ENCODE measurements around the gene ABHD8.

Gene ABHD8, protein sequence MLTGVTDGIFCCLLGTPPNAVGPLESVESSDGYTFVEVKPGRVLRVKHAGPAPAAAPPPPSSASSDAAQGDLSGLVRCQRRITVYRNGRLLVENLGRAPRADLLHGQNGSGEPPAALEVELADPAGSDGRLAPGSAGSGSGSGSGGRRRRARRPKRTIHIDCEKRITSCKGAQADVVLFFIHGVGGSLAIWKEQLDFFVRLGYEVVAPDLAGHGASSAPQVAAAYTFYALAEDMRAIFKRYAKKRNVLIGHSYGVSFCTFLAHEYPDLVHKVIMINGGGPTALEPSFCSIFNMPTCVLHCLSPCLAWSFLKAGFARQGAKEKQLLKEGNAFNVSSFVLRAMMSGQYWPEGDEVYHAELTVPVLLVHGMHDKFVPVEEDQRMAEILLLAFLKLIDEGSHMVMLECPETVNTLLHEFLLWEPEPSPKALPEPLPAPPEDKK

DNA sequence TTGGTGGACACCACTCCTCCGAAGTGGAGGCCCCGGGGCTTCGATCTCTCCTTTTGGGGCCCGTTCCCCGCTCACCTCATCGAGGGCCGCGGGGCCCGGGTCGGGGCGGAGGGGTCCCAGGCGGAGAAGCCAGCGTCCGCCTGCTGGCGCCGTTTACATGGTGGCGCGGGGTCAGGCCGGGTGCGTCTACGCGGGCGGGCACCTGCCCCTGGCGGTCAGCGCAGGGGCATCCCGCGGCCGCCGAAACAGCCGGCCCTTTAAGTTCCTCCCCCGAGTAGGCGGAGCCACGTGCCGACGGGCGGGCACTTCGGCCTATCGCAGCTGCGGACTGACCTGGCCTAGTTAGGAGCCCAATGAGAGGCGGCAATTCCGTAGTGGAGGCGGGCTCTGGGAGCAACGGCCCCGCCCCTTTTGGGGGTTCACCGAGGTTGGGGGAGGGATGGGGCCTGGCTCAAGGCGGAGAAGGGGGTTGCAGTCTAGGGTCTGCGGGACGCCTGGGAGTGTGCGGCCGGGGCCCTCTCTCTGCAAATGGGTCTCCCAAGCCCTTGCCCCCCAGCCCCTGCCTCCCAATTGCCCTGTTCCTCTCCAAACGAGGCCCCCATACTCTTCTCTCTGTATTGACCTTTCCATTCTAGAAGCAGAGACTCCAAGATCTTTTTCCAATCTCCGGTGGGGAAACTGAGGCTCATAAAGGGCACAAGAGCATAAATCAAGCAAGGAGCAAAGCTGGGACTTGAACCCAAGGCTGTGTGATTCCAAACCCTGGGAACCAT is at the start of gene ABHD8:
Gene ABHD8, minus strand, starts transcription at position 259 of the 773 bp plus-strand sequence. CDS start 1,809 bp downstream, outside the sequence.
- Histone ChIP-seq H3K4me1 (ENCODE audit: insufficient read depth, low read length) (peaks cover 13% of the 10 kb centered on the region; the same call in 1 of the 2 replicates), H3K27me3 (ENCODE audit: insufficient read depth, low read length) (no peaks in the 10 kb centered on the region), H3K9ac (ENCODE audit: low read depth, low read length) (peak within 1 kb of the TSS; percentile 66), H3K27ac (ENCODE audit: low read length) (no peak within 1 kb of the TSS), H3K36me3 (ENCODE audit: insufficient read depth, low read depth, low read length) (peaks cover 5% of the 10 kb centered on the region), H3K9me3 (ENCODE audit: insufficient read depth, low read depth, low read length) (peaks cover 2% of the 10 kb centered on the region), H3K4me3 (ENCODE audit: low read length) (peak within 1 kb of the TSS; percentile 68; the same call in 1 of the 2 replicates)

GRCh38 chr19:17352608-17353280 is 49.5 kb upstream of the ABHD8 start:
- Histone ChIP-seq H3K36me3 (ENCODE audit: insufficient read depth, low read depth, low read length) (no peaks in the 10 kb centered on the region), H3K27ac (ENCODE audit: low read length) (no peak overlapping the region), H3K4me1 (ENCODE audit: insufficient read depth, low read length) (peaks cover 6% of the 10 kb centered on the region; the same call in 1 of the 2 replicates), H3K9ac (ENCODE audit: low read depth, low read length) (no peak overlapping the region), H3K9me3 (ENCODE audit: insufficient read depth, low read depth, low read length) (no peaks in the 10 kb centered on the region), H3K4me3 (ENCODE audit: low read length) (no peak overlapping the region), H3K27me3 (ENCODE audit: insufficient read depth, low read length) (no peaks in the 10 kb centered on the region)

GRCh38 chr19:17351815-17352435 is 48.7 kb upstream of the ABHD8 start:
- no peaks in the 10 kb centered on the region for H3K27me3 ChIP-seq (ENCODE audit: insufficient read depth, low read length)
- no peak overlapping the region for H3K9ac ChIP-seq (ENCODE audit: low read depth, low read length)
- H3K36me3 ChIP-seq (ENCODE audit: insufficient read depth, low read depth, low read length): no peaks in the 10 kb centered on the region
- H3K27ac ChIP-seq (ENCODE audit: low read length): no peak overlapping the region
- peaks cover 6% of the 10 kb centered on the region; the same call in 1 of the 2 replicates for H3K4me1 ChIP-seq (ENCODE audit: insufficient read depth, low read length)
- H3K9me3 ChIP-seq (ENCODE audit: insufficient read depth, low read depth, low read length): no peaks in the 10 kb centered on the region
- H3K4me3 ChIP-seq (ENCODE audit: low read length): no peak overlapping the region

- Histone ChIP-seq H3K4me3 (ENCODE audit: low read length) (peak overlapping the region; percentile 20; the same call in 1 of the 2 replicates), H3K4me1 (ENCODE audit: insufficient read depth, low read length) (peaks cover 6% of the 10 kb centered on the region; the same call in 1 of the 2 replicates), H3K9ac (ENCODE audit: low read depth, low read length) (peak overlapping the region; percentile 54; the same call in 1 of the 2 replicates), H3K27me3 (ENCODE audit: insufficient read depth, low read length) (no peaks in the 10 kb centered on the region), H3K36me3 (ENCODE audit: insufficient read depth, low read depth, low read length) (no peaks in the 10 kb centered on the region), H3K9me3 (ENCODE audit: insufficient read depth, low read depth, low read length) (no peaks in the 10 kb centered on the region), H3K27ac (ENCODE audit: low read length) (no peak overlapping the region)
Measured at GRCh38 chr19:17348700-17349099, 45.5 kb upstream of the ABHD8 start.

- Histone ChIP-seq H3K4me1 (ENCODE audit: insufficient read depth, low read length) (peaks cover 6% of the 10 kb centered on the region; the same call in 1 of the 2 replicates), H3K9me3 (ENCODE audit: insufficient read depth, low read depth, low read length) (no peaks in the 10 kb centered on the region), H3K27me3 (ENCODE audit: insufficient read depth, low read length) (no peaks in the 10 kb centered on the region), H3K9ac (ENCODE audit: low read depth, low read length) (no peak overlapping the region), H3K36me3 (ENCODE audit: insufficient read depth, low read depth, low read length) (no peaks in the 10 kb centered on the region), H3K4me3 (ENCODE audit: low read length) (no peak overlapping the region), H3K27ac (ENCODE audit: low read length) (no peak overlapping the region)
Measured at GRCh38 chr19:17347877-17348276, 44.7 kb upstream of the ABHD8 start.

DNA sequence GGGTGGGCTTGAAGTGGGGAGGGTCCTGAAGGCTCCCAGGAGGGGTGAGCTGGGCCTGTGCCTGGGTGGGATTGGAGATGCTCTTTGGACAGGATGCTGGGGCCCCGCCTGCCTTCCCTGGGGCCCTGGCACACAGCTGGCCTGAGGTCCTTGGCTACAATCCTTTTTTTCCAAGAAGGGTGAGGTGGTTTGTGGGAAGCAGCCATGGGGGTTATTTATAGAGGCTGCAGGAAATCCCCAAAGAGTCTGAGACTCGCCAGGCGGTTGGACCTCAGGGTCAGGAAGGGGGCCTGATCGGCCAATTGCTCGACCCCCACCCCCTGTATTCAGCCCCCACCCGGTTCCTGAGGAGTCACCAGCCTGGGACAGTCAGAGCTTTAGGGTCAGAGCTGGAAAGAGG is 44.1 kb upstream of the ABHD8 start:
- peaks cover 6% of the 10 kb centered on the region; the same call in 1 of the 2 replicates for H3K4me1 ChIP-seq (ENCODE audit: insufficient read depth, low read length)

DNA sequence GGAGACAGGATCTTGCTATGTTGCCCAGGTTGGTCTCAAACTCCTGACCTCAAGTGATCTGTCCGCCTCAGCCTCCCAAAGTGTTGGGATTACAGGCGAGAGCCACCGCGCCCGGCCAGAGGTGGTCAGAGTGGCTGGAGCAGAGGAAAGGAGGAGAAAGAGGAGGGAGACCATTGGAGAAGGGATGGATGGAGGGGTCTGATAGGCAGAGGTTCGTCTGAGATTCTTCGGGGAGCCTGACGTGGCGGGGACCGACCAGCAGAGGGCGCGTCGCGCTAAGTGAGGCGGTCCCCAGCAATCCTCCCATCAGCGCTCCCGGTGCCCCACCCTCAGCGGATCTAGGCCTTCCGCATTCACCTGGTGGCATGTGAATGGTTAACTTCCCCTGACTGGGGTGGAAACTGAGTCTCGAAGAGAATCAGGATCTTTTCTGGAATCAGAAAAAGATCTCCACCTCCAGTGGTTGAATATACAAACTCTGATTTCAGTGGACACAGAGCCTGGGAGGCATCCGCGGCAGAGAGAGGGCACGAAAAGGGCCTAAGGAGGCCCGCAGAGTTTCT is 43.0 kb upstream of the ABHD8 start:
- no peak overlapping the region for H3K27ac ChIP-seq (ENCODE audit: low read length)
- peaks cover 6% of the 10 kb centered on the region; the same call in 1 of the 2 replicates for H3K4me1 ChIP-seq (ENCODE audit: insufficient read depth, low read length)
- H3K27me3 ChIP-seq (ENCODE audit: insufficient read depth, low read length): no peaks in the 10 kb centered on the region
- peaks cover 14% of the 10 kb centered on the region; the same call in 1 of the 2 replicates for H3K36me3 ChIP-seq (ENCODE audit: insufficient read depth, low read depth, low read length)
- H3K4me3 ChIP-seq (ENCODE audit: low read length): no peak overlapping the region
- no peaks in the 10 kb centered on the region for H3K9me3 ChIP-seq (ENCODE audit: insufficient read depth, low read depth, low read length)
- no peak overlapping the region for H3K9ac ChIP-seq (ENCODE audit: low read depth, low read length)

More for the DNA sequence above, 44.1 kb upstream of the ABHD8 start:
- H3K4me3 ChIP-seq (ENCODE audit: low read length): no peak overlapping the region
- peaks cover 3% of the 10 kb centered on the region; the same call in 1 of the 2 replicates for H3K36me3 ChIP-seq (ENCODE audit: insufficient read depth, low read depth, low read length)
- no peak overlapping the region for H3K27ac ChIP-seq (ENCODE audit: low read length)
- no peak overlapping the region for H3K9ac ChIP-seq (ENCODE audit: low read depth, low read length)
- no peaks in the 10 kb centered on the region for H3K9me3 ChIP-seq (ENCODE audit: insufficient read depth, low read depth, low read length)
- H3K27me3 ChIP-seq (ENCODE audit: insufficient read depth, low read length): no peaks in the 10 kb centered on the region

DNA sequence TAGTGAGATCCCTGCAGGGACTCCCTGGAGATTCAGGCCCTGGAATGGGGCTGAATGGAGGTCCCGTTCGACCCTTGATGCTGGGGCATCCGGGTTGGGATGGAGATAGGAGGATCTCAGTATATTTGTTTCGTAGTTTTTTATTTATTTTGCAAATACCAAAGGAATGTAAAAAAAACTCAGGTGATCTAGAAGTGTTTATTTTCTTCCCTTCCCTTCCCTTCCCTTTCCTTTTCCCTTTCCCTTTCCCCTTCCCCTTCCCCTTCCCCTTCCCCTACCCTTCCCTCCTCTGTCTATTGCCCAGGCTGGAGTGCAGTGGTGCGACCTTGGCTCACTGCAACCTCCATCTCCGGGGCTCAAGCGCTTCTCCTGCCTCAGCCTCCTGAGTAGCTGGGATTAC is 38.6 kb upstream of the ABHD8 start:
- Histone ChIP-seq H3K9ac (ENCODE audit: low read depth, low read length) (no peak overlapping the region), H3K36me3 (ENCODE audit: insufficient read depth, low read depth, low read length) (peaks cover 16% of the 10 kb centered on the region; the same call in 1 of the 2 replicates), H3K4me3 (ENCODE audit: low read length) (no peak overlapping the region), H3K9me3 (ENCODE audit: insufficient read depth, low read depth, low read length) (no peaks in the 10 kb centered on the region), H3K4me1 (ENCODE audit: insufficient read depth, low read length) (peaks cover 3% of the 10 kb centered on the region; the same call in 1 of the 2 replicates), H3K27me3 (ENCODE audit: insufficient read depth, low read length) (no peaks in the 10 kb centered on the region), H3K27ac (ENCODE audit: low read length) (no peak overlapping the region)

GRCh38 chr19:17341386-17341785 is 38.2 kb upstream of the ABHD8 start:
- Histone ChIP-seq H3K36me3 (ENCODE audit: insufficient read depth, low read depth, low read length) (peaks cover 16% of the 10 kb centered on the region; the same call in 1 of the 2 replicates), H3K27ac (ENCODE audit: low read length) (peak overlapping the region; percentile 23), H3K4me1 (ENCODE audit: insufficient read depth, low read length) (peaks cover 3% of the 10 kb centered on the region; the same call in 1 of the 2 replicates)

DNA sequence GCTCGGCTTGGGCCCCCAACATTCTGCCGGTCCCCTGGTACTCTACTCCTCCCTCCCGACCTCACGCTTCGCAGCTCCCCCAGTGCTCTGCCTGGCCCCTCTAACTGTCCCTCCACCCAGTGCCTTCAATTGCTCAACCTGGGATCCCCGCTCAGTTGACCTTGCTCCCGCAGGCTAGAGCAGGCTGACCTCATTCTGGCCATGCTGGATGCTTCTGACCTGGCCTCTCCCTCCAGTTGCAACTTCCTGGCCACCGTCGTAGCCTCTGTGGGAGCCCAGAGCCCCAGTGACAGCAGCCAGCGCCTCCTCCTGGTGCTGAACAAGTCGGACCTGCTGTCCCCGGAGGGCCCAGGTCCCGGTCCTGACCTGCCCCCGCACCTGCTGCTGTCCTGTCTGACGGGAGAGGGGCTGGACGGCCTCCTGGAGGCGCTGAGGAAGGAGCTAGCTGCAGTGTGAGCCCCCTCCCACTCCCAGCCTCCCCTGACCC is 37.7 kb upstream of the ABHD8 start:
- Histone ChIP-seq H3K9ac (ENCODE audit: low read depth, low read length) (peak overlapping the region; percentile 52; the same call in 1 of the 2 replicates), H3K9me3 (ENCODE audit: insufficient read depth, low read depth, low read length) (no peaks in the 10 kb centered on the region), H3K4me3 (ENCODE audit: low read length) (peak overlapping the region; percentile 44; the same call in 1 of the 2 replicates), H3K4me1 (ENCODE audit: insufficient read depth, low read length) (peaks cover 3% of the 10 kb centered on the region; the same call in 1 of the 2 replicates), H3K27ac (ENCODE audit: low read length) (peak overlapping the region; percentile 23), H3K27me3 (ENCODE audit: insufficient read depth, low read length) (no peaks in the 10 kb centered on the region), H3K36me3 (ENCODE audit: insufficient read depth, low read depth, low read length) (peaks cover 16% of the 10 kb centered on the region; the same call in 1 of the 2 replicates)

More at GRCh38 chr19:17341386-17341785, 38.2 kb upstream of the ABHD8 start:
- Histone ChIP-seq H3K4me3 (ENCODE audit: low read length) (no peak overlapping the region), H3K9ac (ENCODE audit: low read depth, low read length) (peak overlapping the region; percentile 52; the same call in 1 of the 2 replicates), H3K9me3 (ENCODE audit: insufficient read depth, low read depth, low read length) (no peaks in the 10 kb centered on the region), H3K27me3 (ENCODE audit: insufficient read depth, low read length) (no peaks in the 10 kb centered on the region)

Measured in iPS-20b (cell line).